Lung microvascular endothelial cell (primary cell): ENCODE results near the gene NFAM1. TPM values are rescaled to one million over a fixed set of nuclear protein-coding genes. Genes with fewer than 3 reads are reported as not detected.

ENCODE experiments used
- DNase-seq, 2 donors: peaks; one replicate each; pipeline versions ENCODE4 v3.0.0 to v3.0.0-alpha.2; 2010; ENCODE audit warnings: low read depth in 2 of 2
- total RNA-seq: library from RNA; depleted of rRNA; stranded (reverse); fragments of >200 nt; gene quantifications from 2 replicates; pipeline ENCODE4 v1.2.1, GENCODE V29; 2014

Gene NFAM1
- total RNA-seq, 1 donor from 2014 or later = not detected

GRCh38 chr22:42360348-42360747 is 71.9 kb downstream of the NFAM1 start:
- DNase-seq = no peak

- DNase-seq = no peak
Observed at GRCh38 chr22:42358643-42359558, 73.3 kb downstream of the NFAM1 start.

- no peak for DNase-seq
Observed at GRCh38 chr22:42357634-42358296, 74.4 kb downstream of the NFAM1 start.

- no peak for DNase-seq
Observed at GRCh38 chr22:42357221-42357620, 75.0 kb downstream of the NFAM1 start.

- DNase-seq = no peak
Observed at GRCh38 chr22:42356533-42356932, 75.7 kb downstream of the NFAM1 start.

- DNase-seq = peak in 1 of 2 donors; percentile 20
Observed at GRCh38 chr22:42353883-42354727, 78.1 kb downstream of the NFAM1 start.

GRCh38 chr22:42350373-42350772 is 81.8 kb downstream of the NFAM1 start:
- no peak for DNase-seq

GRCh38 chr22:42347281-42347824 is 84.8 kb downstream of the NFAM1 start:
- DNase-seq = no peak

GRCh38 chr22:42346722-42347121 is 85.5 kb downstream of the NFAM1 start:
- no peak for DNase-seq

- DNase-seq = no peak
Observed at GRCh38 chr22:42345458-42345857, 86.7 kb downstream of the NFAM1 start.

- DNase-seq = no peak
Observed at GRCh38 chr22:42344361-42344905, 87.8 kb downstream of the NFAM1 start.

- no peak for DNase-seq
Observed at GRCh38 chr22:42343531-42344081, 88.6 kb downstream of the NFAM1 start.

GRCh38 chr22:42343121-42343454 is 89.1 kb downstream of the NFAM1 start:
- DNase-seq = no peak

- DNase-seq = no peak
Observed at GRCh38 chr22:42342426-42343120, 89.6 kb downstream of the NFAM1 start.

GRCh38 chr22:42341779-42342178 is 90.4 kb downstream of the NFAM1 start:
- no peak for DNase-seq

- no peak for DNase-seq
Observed at GRCh38 chr22:42340829-42341383, 91.3 kb downstream of the NFAM1 start.

GRCh38 chr22:42340150-42340549 is 92.1 kb downstream of the NFAM1 start:
- no peak for DNase-seq

- no peak for DNase-seq
Observed at GRCh38 chr22:42338479-42338878, 93.7 kb downstream of the NFAM1 start.

GRCh38 chr22:42337356-42337755 is 94.8 kb downstream of the NFAM1 start:
- no peak for DNase-seq
